Measurements from ENCODE around the gene MLC1.

Gene MLC1

DNA sequence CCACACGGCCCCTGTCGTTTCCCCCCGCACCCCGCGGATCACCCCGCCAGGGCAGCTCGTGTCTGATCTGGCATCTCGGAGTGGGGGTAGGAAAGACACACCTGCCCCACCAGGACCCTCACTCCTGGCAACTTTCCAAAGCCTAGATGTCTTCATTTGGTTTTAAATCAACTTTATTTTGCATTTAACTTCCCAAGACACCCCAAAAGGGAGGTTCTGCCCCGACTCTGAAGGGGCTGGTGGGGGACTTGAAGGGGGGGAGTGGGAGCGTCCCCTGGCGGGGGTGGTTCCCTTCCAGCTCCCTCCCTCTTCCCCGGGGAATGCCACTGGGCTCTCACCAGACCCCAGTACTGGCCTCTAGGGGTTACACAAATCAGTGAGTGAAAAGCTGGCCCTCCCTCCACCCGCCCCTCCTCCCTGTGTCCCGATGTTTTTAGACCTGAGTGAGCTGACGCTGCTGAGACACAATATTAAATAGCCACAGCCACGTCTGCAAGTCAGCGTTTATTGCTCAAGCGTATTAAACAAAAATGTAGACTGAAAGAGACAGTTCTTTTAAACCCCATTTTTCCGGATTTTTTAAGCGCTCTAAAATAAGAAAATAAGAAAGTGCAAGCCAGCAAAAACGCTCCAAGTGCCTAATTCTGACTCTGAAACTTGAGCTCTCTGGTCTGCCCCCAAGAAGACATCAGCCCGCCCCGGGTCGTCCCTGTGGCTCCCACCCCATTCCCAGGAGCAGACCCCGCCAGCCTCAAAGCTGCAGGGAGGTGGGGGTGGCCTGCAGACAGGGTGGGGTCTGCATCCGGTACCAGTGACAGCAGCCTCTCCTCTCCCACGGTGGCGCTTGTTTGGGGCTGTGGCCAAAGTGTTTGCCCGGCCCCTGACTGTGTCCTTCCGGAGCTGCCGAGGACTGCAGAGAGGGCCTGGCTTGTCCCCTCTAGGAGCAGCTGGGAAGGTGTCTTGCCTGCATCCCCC is 26.0 kb downstream of the MLC1 start:
- no peak for DNase-seq (ENCODE audit: extremely low read depth in 1 of 2, low read depth in 1 of 2)

DNA sequence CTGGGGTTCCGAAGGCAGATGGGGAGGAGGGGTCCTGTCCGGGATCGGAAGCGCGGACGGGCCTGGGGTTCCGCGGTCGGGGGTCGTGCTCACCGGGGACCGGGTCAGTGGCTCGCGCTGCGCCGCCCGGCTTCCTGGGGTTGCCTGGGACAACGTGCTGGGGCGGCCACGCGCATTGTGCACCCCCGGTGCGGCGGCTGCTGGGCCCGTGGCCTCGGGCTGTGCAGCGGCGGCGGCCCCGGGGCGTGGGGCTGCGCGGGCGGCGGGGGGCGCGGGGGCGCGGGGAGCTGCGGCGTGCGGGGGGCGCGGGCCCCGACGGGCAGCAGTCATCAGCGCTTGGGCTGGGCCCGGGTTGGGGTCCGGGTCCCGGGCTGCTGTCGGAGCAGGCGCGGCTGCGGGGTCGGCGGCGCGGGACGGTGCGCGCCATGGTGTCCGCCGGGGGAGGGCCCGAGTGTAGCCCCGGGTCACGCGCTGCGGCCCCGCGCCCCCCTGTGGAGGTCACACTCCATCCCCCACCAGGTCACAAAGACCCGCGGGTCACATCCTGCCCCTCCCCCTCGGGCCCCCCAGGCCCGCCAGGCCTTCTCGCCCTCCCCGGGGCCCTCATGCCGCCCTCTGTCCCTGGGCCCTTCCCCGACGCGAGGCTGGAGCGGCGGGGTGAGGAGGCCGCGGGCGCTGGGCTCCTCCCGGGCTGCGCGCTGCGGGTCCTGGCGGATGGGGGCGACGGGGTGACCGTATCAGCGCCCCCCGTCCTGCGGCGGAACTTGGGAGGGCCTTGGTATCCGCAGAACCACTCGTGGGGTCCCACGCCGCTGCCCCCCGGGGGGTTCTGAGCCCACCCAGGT is 26.9 kb downstream of the MLC1 start, which contains the start of gene TTLL8:
TTLL8 (minus strand) TSS at position 238 of the 845 bp plus-strand sequence.
- DNase-seq (ENCODE audit: extremely low read depth in 1 of 2, low read depth in 1 of 2): no peak

DNA sequence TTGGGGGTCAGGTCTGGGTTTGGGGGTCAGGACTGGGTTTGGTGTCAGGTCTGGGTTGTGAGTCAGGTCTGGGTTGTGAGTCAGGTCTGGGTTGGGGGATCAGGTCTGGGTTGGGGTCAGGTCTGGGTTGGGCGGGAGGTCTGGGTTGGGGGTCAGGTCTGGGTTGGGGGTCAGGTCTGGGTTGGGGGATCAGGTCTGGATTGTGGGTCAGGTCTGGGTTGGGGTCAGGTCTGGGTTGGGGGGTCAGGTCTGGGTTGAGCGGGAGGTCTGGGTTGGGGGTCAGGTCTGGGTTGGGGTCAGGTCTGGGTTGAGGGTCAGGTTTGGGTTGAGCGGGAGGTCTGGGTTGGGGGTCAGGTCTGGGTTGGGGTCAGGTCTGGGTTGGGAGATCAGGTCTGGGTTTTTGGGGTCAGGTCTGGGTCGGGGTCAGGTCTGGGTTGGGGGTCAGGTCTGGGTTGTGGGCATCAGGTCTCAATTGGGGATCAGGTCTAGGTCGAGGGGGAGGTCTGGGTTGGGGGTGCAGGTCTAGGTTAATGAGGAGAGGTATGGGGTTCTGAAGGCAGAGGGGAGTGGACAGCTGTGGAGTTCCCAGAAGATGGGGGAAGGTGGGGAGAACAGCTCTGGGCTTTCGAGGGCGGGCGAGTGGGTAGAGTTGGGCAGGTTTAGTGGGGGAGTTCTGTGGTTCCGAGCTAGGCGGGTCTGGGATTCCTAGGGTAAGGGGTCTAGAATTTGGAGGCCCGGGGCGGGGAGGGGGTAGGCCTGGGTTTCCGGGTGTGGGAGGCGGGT is 27.8 kb downstream of the MLC1 start:
- no peak for DNase-seq (ENCODE audit: extremely low read depth in 1 of 2, low read depth in 1 of 2)

DNA sequence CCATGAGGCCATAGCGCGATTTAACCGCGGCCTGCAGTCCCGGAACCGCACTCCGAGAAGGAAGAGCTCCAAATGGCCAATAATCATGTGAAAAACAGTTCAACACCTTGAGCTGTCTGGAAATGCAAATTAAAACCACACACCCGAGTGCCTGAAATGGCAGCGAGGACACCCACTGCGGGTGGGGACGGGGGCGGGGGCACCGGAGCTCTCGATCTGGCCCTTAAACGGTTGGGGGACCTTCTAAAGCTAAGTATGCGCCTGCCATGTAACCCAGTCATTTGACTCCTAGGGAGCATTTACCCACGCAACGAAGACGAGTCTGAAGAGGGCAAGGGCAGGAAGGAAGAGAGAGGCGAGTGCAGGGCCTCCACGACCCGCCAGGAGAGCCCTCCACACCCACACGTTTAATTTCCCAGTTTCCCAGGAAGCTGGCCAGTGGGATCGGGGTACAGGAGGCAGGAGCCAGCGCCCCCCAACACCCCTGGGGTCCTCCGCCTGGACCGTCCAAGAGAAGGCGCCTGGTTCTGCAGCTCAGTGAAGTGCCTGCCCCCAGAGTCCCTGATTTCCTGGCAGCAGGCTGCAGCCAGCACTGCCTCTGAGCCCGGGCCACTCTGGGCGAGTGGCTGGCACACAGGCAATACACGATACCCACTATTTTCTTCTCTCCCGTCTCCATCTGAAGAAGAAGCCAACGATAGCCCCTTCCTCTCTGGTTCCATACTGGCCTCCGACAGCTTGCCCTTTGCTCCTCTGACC is 28.8 kb downstream of the MLC1 start:
- DNase-seq (ENCODE audit: extremely low read depth in 1 of 2, low read depth in 1 of 2): no peak

DNA sequence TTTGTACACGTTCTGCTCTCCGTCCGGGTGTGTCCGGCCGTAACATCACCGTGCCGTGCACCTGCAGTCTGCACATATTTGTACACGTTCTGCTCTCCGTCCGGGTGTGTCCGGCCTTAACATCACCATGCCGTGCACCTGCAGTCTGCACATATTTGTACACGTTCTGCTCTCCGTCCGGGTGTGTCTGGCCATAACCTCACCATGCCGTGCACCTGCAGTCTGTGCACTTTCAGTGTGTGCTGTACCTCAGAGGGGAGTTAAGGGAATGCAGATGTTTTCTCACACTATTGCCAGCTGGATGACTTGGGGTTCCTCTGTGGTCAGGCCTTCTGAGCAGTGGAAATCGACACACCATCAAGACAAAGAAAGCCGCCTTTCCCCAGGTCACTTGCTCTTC is 31.4 kb downstream of the MLC1 start:
- DNase-seq (ENCODE audit: extremely low read depth in 1 of 2, low read depth in 1 of 2): no peak

DNA sequence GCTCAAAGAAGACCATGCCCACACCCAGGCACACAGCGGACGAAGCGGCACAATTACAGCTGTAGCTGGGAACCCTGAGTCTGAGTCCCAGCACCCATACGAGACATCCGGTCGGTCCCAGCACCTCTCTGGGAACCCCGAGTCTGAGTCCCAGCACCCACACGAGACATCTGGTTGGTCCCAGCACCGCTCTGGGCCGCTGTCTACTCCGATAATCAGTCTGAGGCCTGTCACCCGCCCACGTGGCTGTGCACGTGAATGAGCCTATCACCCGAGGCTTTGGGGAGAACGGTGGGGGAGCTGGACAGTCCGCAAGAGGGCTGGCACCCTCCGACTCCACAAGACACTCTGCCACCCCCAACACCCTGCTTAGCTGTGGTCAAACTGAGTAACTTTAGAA is 33.3 kb downstream of the MLC1 start:
- no peak for DNase-seq (ENCODE audit: extremely low read depth in 1 of 2, low read depth in 1 of 2)

DNA sequence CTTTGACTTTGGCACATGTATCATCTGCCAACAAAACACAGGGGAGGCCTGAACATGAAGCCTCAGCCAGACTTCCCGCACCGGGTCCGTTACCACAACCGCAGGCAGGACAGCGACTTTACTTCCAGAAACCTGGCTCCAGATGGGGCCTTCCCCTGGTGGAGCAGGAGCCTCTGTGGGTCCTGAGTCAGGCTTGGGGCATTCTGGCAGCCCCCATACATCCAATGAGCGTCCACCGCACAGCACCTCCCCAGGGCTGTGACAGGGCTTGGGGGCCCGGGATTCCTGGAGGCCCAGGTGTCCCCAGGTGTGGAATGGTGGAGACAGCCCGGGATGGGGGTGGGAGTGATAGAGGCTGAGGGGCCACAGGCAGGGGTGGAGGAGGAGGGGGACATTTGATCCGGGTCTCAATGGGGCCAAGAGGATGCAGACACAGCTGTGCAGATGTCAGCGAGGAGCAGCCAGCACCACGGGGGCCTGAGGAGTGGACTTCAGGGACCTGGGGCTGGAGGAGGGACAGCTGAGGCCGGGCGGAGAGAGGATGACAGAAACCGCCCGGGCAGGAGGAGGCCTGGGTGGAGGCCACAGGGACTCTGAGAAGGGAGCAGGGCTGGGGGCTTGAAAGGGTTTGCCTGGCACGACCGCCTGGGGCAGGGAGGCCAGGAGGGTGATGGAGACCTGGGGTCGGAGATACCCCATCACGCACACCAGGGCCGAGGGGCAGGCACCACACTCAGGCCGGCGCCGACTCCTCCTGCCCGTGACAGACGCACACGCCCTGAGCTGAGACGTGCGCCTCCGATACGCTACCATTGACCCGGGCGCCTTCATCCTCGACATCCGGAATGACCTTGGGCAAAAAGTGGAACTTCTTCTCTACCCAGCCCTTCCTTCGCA is 35.7 kb downstream of the MLC1 start:
- DNase-seq (ENCODE audit: extremely low read depth in 1 of 2, low read depth in 1 of 2): no peak

DNA sequence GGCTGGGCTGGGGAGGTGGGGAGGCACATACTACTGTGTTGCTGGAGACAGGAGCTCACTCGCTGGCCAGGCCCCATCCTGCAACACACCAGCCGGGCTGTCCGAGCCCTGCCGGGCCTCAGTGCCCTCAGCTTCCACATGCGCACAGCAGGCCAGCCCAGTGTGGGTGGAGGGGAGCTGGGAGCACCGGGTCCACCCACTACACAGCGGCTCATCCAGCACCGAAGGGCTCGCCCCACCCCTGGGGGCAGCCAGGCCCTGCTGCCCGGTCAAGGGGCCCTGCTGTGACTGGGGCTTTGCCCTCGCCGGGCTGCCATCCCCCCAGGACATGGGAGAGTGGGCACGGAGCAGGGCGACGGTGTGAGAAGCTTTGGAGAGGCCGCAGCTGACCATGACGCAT is 36.4 kb downstream of the MLC1 start:
- no peak for DNase-seq (ENCODE audit: extremely low read depth in 1 of 2, low read depth in 1 of 2)

DNA sequence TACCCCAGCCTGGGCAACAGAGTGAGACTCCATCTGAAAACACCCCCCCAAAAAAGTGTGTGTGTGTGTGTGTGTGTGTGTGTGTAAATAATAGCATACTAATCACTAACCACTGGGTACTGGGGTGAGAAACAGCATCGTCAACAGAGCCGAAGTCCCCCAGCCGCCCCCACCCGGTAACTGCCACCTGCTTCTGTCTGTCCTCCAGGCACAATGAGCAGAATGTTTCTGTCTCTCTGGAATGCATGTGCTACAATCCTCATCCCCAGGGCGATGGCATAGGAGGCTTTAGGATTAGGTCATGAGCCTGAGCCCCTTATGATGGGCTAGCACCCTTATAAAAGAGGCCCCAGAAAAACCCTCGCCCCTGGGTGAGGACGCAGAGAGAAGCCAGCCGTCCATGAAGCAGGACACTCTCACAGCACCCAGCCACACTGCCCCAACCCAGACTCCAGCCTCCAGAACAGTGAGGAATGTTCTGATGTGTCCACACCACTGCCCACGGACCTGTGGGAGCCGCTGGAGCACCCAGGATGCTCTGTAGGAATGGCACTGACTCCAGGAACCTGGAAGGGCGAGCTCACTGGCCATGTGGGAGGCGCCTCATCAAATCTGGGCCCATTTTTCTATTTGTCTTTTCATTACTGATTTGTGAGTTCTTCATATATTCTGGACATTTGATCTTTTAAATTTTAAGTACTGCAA is 37.0 kb downstream of the MLC1 start:
- no peak for DNase-seq (ENCODE audit: extremely low read depth in 1 of 2, low read depth in 1 of 2)

DNA sequence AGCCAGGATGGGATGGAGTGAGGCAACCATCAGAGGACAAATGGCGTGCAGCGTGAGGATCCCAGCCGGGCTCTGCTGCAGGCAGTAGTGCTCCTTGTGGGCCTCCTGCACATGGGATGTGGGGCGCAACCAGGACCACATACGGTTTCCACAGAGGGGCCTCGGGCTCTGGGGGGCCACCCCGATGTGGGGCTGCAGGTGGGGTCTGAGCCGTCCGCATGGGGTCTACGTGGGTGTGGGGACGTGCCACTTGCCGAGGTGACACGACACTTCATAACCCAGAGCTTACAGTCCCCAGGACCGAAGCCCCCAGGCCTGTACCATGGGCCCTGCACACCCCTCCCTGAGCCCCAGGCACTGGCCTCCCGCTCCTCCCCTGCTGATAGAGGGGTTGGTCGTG is 37.9 kb downstream of the MLC1 start:
- DNase-seq (ENCODE audit: extremely low read depth in 1 of 2, low read depth in 1 of 2): no peak

DNA sequence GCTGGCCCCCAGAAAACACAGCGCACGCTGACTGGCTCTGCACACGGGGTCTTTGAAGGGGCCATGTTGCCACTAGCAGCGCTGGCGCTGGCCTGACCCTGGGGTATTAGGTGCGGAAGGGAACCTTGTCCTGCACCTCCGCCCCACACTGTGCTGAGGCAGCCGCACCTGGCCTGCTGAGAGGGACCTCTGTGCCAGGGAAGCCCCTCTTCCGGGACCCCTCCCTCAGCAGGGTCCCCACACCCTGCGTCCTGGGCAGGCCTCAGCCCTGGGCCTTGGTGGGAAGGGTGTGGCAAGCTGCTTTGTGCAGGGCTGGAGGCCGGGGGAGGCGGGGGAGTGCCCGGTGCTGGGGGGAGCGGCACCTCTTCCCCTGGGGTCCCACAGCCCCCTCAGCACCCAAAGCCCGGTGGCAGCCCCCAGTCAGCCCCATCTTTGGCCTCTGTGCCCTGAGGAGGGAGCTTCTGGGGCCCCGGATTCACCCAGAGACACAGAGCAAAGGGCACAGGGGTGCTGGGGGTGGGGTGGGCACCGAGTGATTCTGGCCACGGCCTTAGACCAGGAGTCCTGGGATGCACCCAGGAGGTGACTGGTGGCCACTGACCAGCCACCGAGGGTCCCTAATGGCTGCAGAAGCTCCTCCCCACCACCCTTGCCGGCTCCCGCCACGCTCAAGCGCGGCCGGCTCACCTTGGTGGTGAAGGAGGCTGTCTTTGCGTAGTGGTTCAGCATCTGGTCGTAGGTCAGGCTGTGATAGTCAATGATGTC is 38.6 kb downstream of the MLC1 start:
- DNase-seq (ENCODE audit: extremely low read depth in 1 of 2, low read depth in 1 of 2): no peak

DNA sequence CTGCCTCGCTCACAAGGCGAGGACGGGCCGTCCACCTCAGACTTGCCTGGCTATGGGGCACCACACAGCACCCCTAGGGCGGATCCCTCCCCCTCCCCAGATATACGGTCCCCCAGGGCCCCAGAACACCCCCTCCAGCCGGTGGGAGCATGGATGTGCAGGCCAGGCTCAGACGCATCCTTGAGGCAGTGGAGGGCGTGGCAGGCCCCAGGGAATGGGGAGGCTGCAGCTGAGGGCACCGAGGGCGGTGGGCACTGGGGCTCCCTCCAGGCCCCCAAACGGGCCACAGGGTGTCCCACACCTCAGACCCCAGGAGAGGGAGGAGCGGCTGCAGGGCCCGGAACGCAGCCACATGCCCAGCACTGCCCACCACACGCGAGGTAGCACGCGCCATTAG is 39.2 kb downstream of the MLC1 start:
- no peak for DNase-seq (ENCODE audit: extremely low read depth in 1 of 2, low read depth in 1 of 2)

DNA sequence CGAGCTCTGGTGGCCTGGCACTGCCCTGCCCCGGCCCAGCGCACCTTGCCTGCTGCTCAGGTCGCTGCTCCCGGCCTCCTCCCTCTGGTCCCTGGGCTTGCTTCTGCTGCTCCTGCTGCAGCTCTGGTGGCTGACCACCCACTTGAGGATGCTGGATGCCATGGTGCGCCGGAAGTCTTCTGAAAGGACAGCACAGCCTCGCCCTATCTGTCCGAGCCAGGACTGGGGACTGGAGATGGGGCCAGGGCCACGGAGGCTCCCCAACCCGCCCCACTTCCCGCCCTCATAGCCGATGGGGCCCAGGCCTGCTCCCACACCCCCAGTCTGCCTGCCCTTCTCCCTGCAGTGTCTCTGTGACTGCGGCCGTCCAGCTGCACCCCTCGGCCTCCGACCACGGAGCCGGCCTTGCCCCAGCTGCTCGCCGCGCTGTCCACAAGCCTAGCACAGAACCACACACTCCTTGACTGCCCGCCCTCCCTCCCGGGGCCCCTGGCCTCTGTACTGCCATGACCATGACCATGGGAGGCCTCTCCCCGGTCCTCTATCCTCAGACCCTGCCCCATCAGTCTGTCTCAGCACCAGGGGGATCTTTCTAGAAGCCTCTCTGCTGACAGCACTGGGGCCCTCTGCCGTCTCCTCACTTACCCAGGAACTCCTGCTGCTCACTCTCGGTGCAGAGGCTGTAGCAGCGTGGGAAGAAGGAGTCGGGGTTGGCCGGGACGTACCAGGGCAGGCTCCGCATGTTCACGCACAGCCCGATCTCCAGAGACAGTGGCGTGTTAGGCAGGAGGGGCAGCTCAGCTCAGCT is 39.8 kb downstream of the MLC1 start:
- DNase-seq (ENCODE audit: extremely low read depth in 1 of 2, low read depth in 1 of 2): no peak

DNA sequence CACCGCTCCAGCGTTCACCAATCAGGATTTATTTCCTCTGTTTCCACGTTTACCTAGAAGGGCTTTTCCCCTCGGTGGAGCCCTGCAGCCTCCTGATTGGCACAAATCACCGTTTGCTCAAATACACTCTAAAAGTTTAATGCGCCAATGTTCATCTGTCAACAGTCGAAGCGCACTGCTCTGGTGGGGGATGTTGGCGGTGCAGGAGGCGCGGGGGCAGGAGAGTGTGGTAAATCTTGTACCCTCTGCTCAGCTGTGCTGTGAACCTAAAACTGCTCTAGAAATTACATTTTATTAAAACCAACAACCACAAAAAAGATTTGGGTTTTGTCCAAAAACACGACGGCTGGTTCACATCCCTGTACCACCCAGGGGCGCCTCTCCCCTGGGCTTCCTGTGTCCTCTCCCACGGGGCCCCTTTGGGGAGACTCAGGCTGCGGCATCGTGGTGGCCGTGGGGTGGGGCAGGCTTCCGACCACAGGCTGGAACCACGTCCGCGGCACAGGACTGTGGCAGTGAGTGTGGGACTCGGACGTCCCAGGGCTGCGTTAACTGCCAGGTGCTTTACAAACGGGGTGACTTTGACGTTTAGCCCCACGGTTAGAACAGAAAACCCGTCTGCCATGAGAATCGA is 40.6 kb downstream of the MLC1 start:
- DNase-seq (ENCODE audit: extremely low read depth in 1 of 2, low read depth in 1 of 2): no peak

DNA sequence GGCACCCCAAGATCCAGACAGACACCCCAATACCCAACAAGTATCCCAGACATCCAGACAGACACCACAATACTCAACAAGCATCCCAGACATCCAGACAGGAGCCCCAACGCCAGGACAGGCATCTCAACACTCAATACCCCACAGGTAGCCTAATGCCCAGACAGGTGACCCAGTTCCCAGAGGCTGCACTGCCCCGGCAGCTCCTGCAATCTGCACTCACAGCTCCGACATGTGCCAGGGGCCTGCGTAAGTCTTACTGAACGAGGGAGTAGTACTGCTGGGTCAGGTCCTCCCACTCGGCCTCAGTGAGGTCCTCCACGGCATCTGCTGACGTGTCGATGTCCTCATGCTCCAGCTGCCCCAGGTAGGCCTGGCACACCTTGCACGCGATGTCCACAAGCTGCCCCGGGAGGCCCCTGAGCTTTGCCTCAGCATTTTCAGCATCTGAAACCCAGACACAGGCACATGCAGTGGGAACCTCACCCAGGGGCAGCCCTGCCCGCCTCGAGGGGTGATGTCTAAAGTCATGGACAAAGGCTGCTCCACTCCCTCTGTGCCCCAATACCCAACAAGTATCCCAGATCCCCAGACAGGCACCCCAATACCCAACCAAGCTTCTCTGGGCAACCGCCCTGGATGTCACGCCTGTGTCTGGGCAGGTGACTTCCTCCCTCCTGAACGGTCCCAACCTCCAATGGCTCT is 43.7 kb downstream of the MLC1 start:
- no peak for DNase-seq (ENCODE audit: extremely low read depth in 1 of 2, low read depth in 1 of 2)

DNA sequence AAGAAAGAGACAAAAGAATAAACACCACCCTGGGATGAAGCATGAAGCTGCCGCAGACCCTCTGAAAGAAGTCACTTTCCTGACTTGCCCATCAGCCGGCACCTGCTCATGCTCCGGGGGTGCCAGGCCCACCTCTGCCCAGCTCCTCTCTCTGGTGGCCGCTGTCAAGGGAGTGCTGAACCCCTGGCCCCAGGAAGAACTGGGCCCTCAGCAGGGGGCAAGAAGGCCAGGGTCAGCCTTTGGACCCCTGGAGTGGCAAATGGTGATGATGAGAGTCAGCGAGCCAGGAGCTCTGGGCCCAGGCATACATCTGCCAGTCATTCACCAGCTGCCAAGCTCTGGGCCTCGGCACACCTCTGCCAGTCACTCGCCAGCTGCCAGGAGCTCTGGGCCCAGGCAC is 44.5 kb downstream of the MLC1 start:
- no peak for DNase-seq (ENCODE audit: extremely low read depth in 1 of 2, low read depth in 1 of 2)
